HEK293 (cell line): Measurements from ENCODE around the gene RELB.

Experiments
- CTCF ChIP-seq: fragments of 450-650 bp; formaldehyde crosslinking; IDR thresholded peaks from 2 replicates; pipeline ENCODE4 v1.5.1; 2016; ENCODE audit warnings: missing biosample characterization, missing genetic modification characterization
- KLF1 ChIP-seq: fragments of 450-650 bp; formaldehyde crosslinking; IDR thresholded peaks from 2 replicates; pipeline ENCODE4 v1.5.1; 2016; ENCODE audit warnings: missing biosample characterization, missing genetic modification characterization
- KLF10 ChIP-seq: fragments of 450-650 bp; IDR thresholded peaks from 2 replicates; pipeline ENCODE4 v1.5.1; 2018; ENCODE audit warnings: missing biosample characterization, mild to moderate bottlenecking, missing genetic modification characterization
- KLF16 ChIP-seq: fragments of 450-650 bp; formaldehyde crosslinking; IDR thresholded peaks from 2 replicates; pipeline ENCODE4 v1.5.1; 2017; ENCODE audit warnings: missing biosample characterization, missing genetic modification characterization
- KLF17 ChIP-seq: fragments of 450-650 bp; formaldehyde crosslinking; IDR thresholded peaks from 2 replicates; pipeline ENCODE4 v1.5.1; 2016; ENCODE audit warnings: missing biosample characterization, missing genetic modification characterization
- KLF8 ChIP-seq: fragments of 450-650 bp; formaldehyde crosslinking; IDR thresholded peaks from 2 replicates; pipeline ENCODE4 v1.5.1; 2016; ENCODE audit warnings: missing biosample characterization, missing genetic modification characterization
- MZF1 ChIP-seq: fragments of 450-650 bp; formaldehyde crosslinking; IDR thresholded peaks from 2 replicates; pipeline ENCODE4 v1.5.1; 2017; ENCODE audit warnings: missing biosample characterization, missing genetic modification characterization, borderline replicate concordance
- OSR2 ChIP-seq: fragments of 450-650 bp; formaldehyde crosslinking; IDR thresholded peaks from 2 replicates; pipeline ENCODE4 v1.5.1; 2016; ENCODE audit warnings: missing biosample characterization, missing genetic modification characterization
- OVOL3 ChIP-seq: fragments of 450-650 bp; formaldehyde crosslinking; IDR thresholded peaks from 2 replicates; pipeline ENCODE4 v1.5.1; 2016; ENCODE audit warnings: missing biosample characterization, missing genetic modification characterization
- SCRT1 ChIP-seq: fragments of 450-650 bp; formaldehyde crosslinking; IDR thresholded peaks from 2 replicates; pipeline ENCODE4 v1.5.1; 2016; ENCODE audit warnings: missing biosample characterization, missing genetic modification characterization, borderline replicate concordance
- SCRT2 ChIP-seq: fragments of 450-650 bp; formaldehyde crosslinking; IDR thresholded peaks from 2 replicates; pipeline ENCODE4 v1.5.1; 2016; ENCODE audit warnings: missing biosample characterization, missing genetic modification characterization
- ZBTB20 ChIP-seq: fragments of 450-650 bp; formaldehyde crosslinking; IDR thresholded peaks from 2 replicates; pipeline ENCODE4 v1.5.1; 2016; ENCODE audit warnings: missing biosample characterization, missing genetic modification characterization
- ZNF10 ChIP-seq: fragments of 450-650 bp; formaldehyde crosslinking; IDR thresholded peaks from 2 replicates; pipeline ENCODE4 v1.5.1; 2017; ENCODE audit warnings: missing biosample characterization, missing genetic modification characterization
- ZNF2 ChIP-seq: fragments of 450-650 bp; formaldehyde crosslinking; IDR thresholded peaks from 2 replicates; pipeline ENCODE4 v1.5.1; 2016; ENCODE audit warnings: missing biosample characterization, missing genetic modification characterization
- ZNF223 ChIP-seq: fragments of 450-650 bp; formaldehyde crosslinking; IDR thresholded peaks from 2 replicates; pipeline ENCODE4 v1.5.1; 2016; ENCODE audit warnings: missing biosample characterization, missing genetic modification characterization
- ZNF239 ChIP-seq: fragments of 450-650 bp; formaldehyde crosslinking; IDR thresholded peaks from 2 replicates; pipeline ENCODE4 v1.5.1; 2016; ENCODE audit warnings: missing biosample characterization, missing genetic modification characterization
- ZNF24 ChIP-seq: fragments of 450-650 bp; formaldehyde crosslinking; IDR thresholded peaks from 2 replicates; pipeline ENCODE4 v1.5.1; 2016; ENCODE audit warnings: missing biosample characterization, missing genetic modification characterization
- ZNF324 ChIP-seq: fragments of 450-650 bp; formaldehyde crosslinking; IDR thresholded peaks from 2 replicates; pipeline ENCODE4 v1.5.1; 2016; ENCODE audit warnings: missing biosample characterization, missing genetic modification characterization
- ZNF341 ChIP-seq: fragments of 450-650 bp; formaldehyde crosslinking; IDR thresholded peaks from 2 replicates; pipeline ENCODE4; 2016; ENCODE audit warnings: low read depth, missing biosample characterization, missing genetic modification characterization
- ZNF354C ChIP-seq: fragments of 450-650 bp; formaldehyde crosslinking; IDR thresholded peaks from 2 replicates; pipeline ENCODE4 v1.5.1; 2016; ENCODE audit warnings: missing biosample characterization, missing genetic modification characterization, low read depth, borderline replicate concordance
- ZNF560 ChIP-seq: fragments of 450-650 bp; formaldehyde crosslinking; IDR thresholded peaks from 2 replicates; pipeline ENCODE4 v1.5.1; 2017; ENCODE audit warnings: missing biosample characterization, missing genetic modification characterization, borderline replicate concordance
- ZNF571 ChIP-seq: fragments of 450-650 bp; formaldehyde crosslinking; IDR thresholded peaks from 2 replicates; pipeline ENCODE4 v1.5.0; 2017; ENCODE audit warnings: missing biosample characterization, missing genetic modification characterization
- ZNF629 ChIP-seq: fragments of 450-650 bp; formaldehyde crosslinking; IDR thresholded peaks from 2 replicates; pipeline ENCODE4 v1.5.1; 2017; ENCODE audit warnings: missing biosample characterization, missing genetic modification characterization
- ZNF658 ChIP-seq: fragments of 450-650 bp; formaldehyde crosslinking; IDR thresholded peaks from 2 replicates; pipeline ENCODE4; 2016; ENCODE audit warnings: missing biosample characterization, missing genetic modification characterization
- ZNF677 ChIP-seq: fragments of 450-650 bp; IDR thresholded peaks from 2 replicates; pipeline ENCODE4 v1.5.0; 2018; ENCODE audit warnings: missing biosample characterization, mild to moderate bottlenecking, missing genetic modification characterization, moderate library complexity
- ZNF707 ChIP-seq: fragments of 450-650 bp; formaldehyde crosslinking; IDR thresholded peaks from 2 replicates; pipeline ENCODE4 v1.5.1; 2016; ENCODE audit warnings: missing biosample characterization, missing genetic modification characterization
- ZNF843 ChIP-seq: fragments of 450-650 bp; formaldehyde crosslinking; IDR thresholded peaks from 2 replicates; pipeline ENCODE4 v1.5.1; 2016; ENCODE audit warnings: missing biosample characterization, missing genetic modification characterization
- ZSCAN23 ChIP-seq: fragments of 450-650 bp; formaldehyde crosslinking; IDR thresholded peaks from 2 replicates; pipeline ENCODE4 v1.5.1; 2016; ENCODE audit warnings: missing biosample characterization, missing genetic modification characterization
- ZSCAN30 ChIP-seq: fragments of 450-650 bp; IDR thresholded peaks from 2 replicates; pipeline ENCODE4 v1.5.1; 2018; ENCODE audit warnings: missing biosample characterization, mild to moderate bottlenecking, missing genetic modification characterization, moderate library complexity
- TF ChIP-seq, protein P1 (sequence below): fragments of 450-650 bp; formaldehyde crosslinking; IDR thresholded peaks from 2 replicates; pipeline ENCODE4 v1.5.1; 2016; ENCODE audit warnings: missing biosample characterization, missing genetic modification characterization
- TF ChIP-seq, protein P2 (sequence below): fragments of 450-650 bp; formaldehyde crosslinking; IDR thresholded peaks from 2 replicates; pipeline ENCODE4 v1.5.1; 2017; ENCODE audit warnings: missing biosample characterization, missing genetic modification characterization
- TF ChIP-seq, protein P3 (sequence below): fragments of 450-650 bp; formaldehyde crosslinking; IDR thresholded peaks from 2 replicates; pipeline ENCODE4 v1.5.1; 2016; ENCODE audit warnings: missing biosample characterization, missing genetic modification characterization

The RELB gene

GRCh38 chr19:45038931-45039893 lies 37.9 kb downstream of the RELB start, which contains the start of gene CLASRP (continued):
- no peak for TF ChIP-seq SCRT1 (tag by site-specific recombination)
- no peak for TF ChIP-seq MZF1 (tag by site-specific recombination)
- peak; percentile 43; the same call in 1 of the 2 replicates for TF ChIP-seq KLF17 (tag by site-specific recombination)
- TF ChIP-seq SCRT2, result no peak
- TF ChIP-seq ZNF354C (tag by site-specific recombination), result no peak
- TF ChIP-seq ZNF341 (tag by site-specific recombination), result peak; percentile 98
- TF ChIP-seq ZNF707 (tag by site-specific recombination), result no peak
- TF ChIP-seq KLF16, result peak; percentile 94
- TF ChIP-seq ZSCAN30, result 0 out of 2 replicates have a peak, but pooled peaks have one; percentile 35
- TF ChIP-seq, protein P1, sequence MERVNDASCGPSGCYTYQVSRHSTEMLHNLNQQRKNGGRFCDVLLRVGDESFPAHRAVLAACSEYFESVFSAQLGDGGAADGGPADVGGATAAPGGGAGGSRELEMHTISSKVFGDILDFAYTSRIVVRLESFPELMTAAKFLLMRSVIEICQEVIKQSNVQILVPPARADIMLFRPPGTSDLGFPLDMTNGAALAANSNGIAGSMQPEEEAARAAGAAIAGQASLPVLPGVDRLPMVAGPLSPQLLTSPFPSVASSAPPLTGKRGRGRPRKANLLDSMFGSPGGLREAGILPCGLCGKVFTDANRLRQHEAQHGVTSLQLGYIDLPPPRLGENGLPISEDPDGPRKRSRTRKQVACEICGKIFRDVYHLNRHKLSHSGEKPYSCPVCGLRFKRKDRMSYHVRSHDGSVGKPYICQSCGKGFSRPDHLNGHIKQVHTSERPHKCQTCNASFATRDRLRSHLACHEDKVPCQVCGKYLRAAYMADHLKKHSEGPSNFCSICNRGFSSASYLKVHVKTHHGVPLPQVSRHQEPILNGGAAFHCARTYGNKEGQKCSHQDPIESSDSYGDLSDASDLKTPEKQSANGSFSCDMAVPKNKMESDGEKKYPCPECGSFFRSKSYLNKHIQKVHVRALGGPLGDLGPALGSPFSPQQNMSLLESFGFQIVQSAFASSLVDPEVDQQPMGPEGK (tag by site-specific recombination), result peak; percentile 57
- TF ChIP-seq ZNF223 (tag by site-specific recombination), result no peak
- TF ChIP-seq KLF10 (tag by site-specific recombination), result 0 out of 2 replicates have a peak, but pooled peaks have one; percentile 17
- TF ChIP-seq, protein P2, sequence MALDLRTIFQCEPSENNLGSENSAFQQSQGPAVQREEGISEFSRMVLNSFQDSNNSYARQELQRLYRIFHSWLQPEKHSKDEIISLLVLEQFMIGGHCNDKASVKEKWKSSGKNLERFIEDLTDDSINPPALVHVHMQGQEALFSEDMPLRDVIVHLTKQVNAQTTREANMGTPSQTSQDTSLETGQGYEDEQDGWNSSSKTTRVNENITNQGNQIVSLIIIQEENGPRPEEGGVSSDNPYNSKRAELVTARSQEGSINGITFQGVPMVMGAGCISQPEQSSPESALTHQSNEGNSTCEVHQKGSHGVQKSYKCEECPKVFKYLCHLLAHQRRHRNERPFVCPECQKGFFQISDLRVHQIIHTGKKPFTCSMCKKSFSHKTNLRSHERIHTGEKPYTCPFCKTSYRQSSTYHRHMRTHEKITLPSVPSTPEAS (tag by site-specific recombination), result peak; percentile 12; the same call in 1 of the 2 replicates
- TF ChIP-seq ZNF843 (tag by site-specific recombination), result peak; percentile 53; the same call in 1 of the 2 replicates
- TF ChIP-seq ZNF677, result no peak
- TF ChIP-seq ZNF629 (tag by site-specific recombination), result peak; percentile 60
- peak; percentile 57; the same call in 1 of the 2 replicates for TF ChIP-seq CTCF (tag by site-specific recombination)
- 0 out of 2 replicates have a peak, but pooled peaks have one; percentile 6 for TF ChIP-seq ZNF239
- TF ChIP-seq KLF1, result peak; percentile 83
- TF ChIP-seq ZNF560, result no peak
- TF ChIP-seq ZNF2 (tag by site-specific recombination), result 0 out of 2 replicates have a peak, but pooled peaks have one; percentile 32
- no peak for TF ChIP-seq ZNF658
- TF ChIP-seq KLF8 (tag by site-specific recombination), result 0 out of 2 replicates have a peak, but pooled peaks have one; percentile 55
- TF ChIP-seq ZNF24 (tag by site-specific recombination), result peak; percentile 40; the same call in 1 of the 2 replicates
- 0 out of 2 replicates have a peak, but pooled peaks have one; percentile 55 for TF ChIP-seq OVOL3 (tag by site-specific recombination)
- TF ChIP-seq ZNF324 (tag by site-specific recombination), result peak; percentile 58; the same call in 1 of the 2 replicates
- TF ChIP-seq, protein P3, sequence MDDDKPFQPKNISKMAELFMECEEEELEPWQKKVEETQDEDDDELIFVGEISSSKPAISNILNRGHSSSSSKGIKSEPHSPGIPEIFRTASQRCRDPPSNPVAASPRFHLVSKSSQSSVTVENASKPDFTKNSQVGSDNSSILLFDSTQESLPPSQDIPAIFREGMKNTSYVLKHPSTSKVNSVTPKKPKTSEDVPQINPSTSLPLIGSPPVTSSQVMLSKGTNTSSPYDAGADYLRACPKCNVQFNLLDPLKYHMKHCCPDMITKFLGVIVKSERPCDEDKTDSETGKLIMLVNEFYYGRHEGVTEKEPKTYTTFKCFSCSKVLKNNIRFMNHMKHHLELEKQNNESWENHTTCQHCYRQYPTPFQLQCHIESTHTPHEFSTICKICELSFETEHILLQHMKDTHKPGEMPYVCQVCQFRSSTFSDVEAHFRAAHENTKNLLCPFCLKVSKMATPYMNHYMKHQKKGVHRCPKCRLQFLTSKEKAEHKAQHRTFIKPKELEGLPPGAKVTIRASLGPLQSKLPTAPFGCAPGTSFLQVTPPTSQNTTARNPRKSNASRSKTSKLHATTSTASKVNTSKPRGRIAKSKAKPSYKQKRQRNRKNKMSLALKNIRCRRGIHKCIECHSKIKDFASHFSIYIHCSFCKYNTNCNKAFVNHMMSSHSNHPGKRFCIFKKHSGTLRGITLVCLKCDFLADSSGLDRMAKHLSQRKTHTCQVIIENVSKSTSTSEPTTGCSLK (tag by site-specific recombination), result no peak
- TF ChIP-seq ZNF571 (tag by site-specific recombination), result no peak
- 0 out of 2 replicates have a peak, but pooled peaks have one; percentile 18 for TF ChIP-seq ZNF10 (tag by site-specific recombination)
- TF ChIP-seq ZSCAN23 (tag by site-specific recombination), result 0 out of 2 replicates have a peak, but pooled peaks have one; percentile 17
- TF ChIP-seq ZBTB20 (tag by site-specific recombination), result peak; percentile 75
- no peak for TF ChIP-seq OSR2
